RWPE1 (cell line): Measurements from ENCODE around the gene EFCAB11.
A peak's percentile ranks its signal among the peaks of the same experiment; 100 is the strongest.

ENCODE experiments used
- CTCF ChIA-PET: fragments of 350-600 bp; sonication (Branson Sonifier 250); formaldehyde crosslinking; extraction: SDS; loops from one replicate; lab custom pipeline; 2021; lab: Yijun Ruan, JAX
- POLR2A ChIA-PET: fragments of 400-600 bp; formaldehyde crosslinking; extraction: SDS; loops from one replicate; lab custom pipeline; 2020; ENCODE audit warnings: antibody characterized with exemption; ENCODE audit not compliant: low non-redundant PET; lab: Yijun Ruan, JAX
- DNase-seq: peaks from one replicate; pipeline ENCODE4 v3.0.0; 2012; ENCODE audit warnings: low spot score
- H3K27ac ChIP-seq: fragments of 450-650 bp; 2 replicates; pipeline ENCODE4 v1.5.1; 2017
- TF ChIP-seq, protein P1 (sequence below): fragments of 450-650 bp; conservative IDR thresholded peaks from 2 replicates; pipeline ENCODE4 v1.5.1; 2017; ENCODE audit warnings: low read depth, mild to moderate bottlenecking

Gene EFCAB11

DNA sequence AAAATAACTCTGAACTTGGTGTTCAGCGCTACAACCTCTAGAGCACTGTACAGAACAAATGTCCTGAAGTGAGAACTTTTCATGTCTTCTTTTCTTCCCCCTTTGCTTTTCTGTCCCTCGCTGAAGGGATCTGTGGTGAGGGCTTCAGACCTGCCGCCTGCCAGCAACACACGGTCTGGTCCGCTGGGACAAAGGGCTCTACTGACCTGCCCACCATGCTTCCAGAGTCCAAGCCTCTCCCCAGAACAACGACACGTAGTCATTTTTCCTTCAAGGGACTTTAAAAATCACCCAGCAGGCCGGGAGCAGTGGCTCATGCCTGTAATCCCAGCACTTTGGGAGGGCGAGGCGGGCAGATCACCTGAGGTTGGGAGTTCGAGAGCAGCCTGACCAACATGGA is 140.4 kb downstream of the EFCAB11 start:
- DNase-seq: no peak
- H3K27ac ChIP-seq: no peak overlapping the region
- ChIA-PET CTCF (no interaction called here), POLR2A (no interaction called here)
- TF ChIP-seq, protein P1, sequence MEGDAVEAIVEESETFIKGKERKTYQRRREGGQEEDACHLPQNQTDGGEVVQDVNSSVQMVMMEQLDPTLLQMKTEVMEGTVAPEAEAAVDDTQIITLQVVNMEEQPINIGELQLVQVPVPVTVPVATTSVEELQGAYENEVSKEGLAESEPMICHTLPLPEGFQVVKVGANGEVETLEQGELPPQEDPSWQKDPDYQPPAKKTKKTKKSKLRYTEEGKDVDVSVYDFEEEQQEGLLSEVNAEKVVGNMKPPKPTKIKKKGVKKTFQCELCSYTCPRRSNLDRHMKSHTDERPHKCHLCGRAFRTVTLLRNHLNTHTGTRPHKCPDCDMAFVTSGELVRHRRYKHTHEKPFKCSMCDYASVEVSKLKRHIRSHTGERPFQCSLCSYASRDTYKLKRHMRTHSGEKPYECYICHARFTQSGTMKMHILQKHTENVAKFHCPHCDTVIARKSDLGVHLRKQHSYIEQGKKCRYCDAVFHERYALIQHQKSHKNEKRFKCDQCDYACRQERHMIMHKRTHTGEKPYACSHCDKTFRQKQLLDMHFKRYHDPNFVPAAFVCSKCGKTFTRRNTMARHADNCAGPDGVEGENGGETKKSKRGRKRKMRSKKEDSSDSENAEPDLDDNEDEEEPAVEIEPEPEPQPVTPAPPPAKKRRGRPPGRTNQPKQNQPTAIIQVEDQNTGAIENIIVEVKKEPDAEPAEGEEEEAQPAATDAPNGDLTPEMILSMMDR: no peak

DNA sequence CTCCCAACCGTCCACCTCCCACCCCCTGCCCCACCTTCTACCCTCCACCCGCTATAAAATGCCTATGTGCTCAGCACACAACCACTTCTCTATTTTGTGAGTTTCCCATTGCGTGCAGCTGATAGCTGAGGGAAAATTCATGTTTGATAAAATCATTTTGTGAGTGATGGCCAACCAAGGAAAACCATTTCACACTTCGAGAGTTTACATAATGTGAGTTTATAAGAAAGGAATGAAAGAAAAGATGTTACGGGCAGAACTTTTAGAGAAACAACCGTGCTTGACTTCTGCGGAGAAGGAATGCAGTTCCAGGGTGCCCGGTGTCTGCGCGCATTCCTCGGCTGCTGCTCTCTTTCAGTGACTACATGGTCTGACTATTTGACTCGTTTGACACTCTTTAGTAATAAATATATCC is 140.9 kb downstream of the EFCAB11 start:
- POLR2A ChIA-PET: no interaction called here
- TF ChIP-seq, protein P1: no peak
- CTCF ChIA-PET: no interaction called here

DNA sequence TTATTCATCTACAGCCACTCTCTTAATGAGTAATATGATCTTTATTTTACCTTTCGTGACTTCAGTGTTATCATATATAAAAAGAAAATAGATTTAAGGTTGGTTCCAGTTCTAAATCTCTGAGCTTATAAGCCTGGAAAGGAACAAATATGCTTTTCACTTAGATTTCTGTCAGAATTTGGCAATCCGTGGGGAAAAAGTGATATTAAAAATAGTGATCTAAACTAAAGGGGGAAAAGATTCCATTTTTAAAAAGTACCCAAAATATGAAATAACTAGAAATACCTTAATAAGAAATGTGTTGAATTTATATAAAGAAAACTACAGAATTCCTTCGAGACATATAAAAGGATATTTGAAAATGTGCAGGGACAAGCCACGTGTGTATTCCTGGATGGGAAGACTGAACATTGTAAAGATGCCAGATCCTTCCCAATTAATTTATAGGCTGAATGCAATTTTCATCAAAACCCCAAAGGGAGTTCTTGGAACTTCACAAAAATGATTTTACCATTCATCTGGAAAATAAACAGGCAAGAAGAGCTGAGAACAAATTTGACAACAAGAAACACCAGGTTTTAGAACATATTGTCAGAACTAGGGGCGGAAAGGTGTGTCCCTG is 142.5 kb downstream of the EFCAB11 start:
- POLR2A ChIA-PET: no interaction called here
- no peak for DNase-seq
- CTCF ChIA-PET: no interaction called here

More for the DNA sequence above, 140.9 kb downstream of the EFCAB11 start:
- H3K27ac ChIP-seq: no peak overlapping the region
- DNase-seq: peak; percentile 7

DNA sequence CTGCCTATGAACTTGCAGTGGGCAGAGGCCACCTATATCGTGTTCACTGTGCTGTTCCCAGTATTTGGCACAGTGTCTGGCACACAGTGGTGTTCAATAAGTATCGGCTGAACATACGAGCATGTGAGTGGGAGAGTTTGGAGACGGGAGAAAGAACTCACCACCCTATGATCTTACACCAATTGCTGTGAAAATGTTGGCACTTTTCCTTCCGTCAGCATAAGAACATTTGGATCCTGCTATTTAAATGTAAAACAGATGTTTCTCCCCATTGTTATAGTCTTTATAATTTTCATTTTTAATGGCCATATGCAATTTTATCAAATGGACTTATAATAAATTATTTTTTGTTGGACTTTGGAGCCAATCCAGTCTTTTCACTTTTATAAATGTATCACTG is 144.4 kb downstream of the EFCAB11 start:
- H3K27ac ChIP-seq: no peak overlapping the region
- TF ChIP-seq, protein P1: no peak
- CTCF ChIA-PET: no interaction called here
- POLR2A ChIA-PET: no interaction called here
- no peak for DNase-seq

More for the DNA sequence above, 142.5 kb downstream of the EFCAB11 start:
- TF ChIP-seq, protein P1: no peak
- H3K27ac ChIP-seq: no peak overlapping the region

DNA sequence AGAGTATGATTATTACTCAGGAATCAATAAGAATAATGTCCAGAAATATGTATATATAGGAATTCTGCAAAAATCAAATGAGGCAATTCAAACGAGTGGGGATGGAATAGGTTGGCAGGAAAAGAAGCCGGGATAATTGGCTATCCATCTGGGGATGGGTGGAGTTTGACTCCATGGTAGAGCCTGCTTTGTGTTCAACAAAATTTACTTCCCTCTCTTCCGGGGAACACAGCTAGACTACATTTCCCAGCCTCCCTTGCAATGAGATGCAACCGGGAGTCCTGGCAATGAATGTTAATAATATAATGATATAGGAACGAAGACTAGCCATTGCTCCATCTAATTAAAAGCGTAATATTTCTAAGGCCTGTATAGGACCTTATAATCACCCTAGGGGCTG is 146.6 kb downstream of the EFCAB11 start:
- TF ChIP-seq, protein P1: no peak
- ChIA-PET POLR2A (no interaction called here), CTCF (no interaction called here)
- no peak overlapping the region for H3K27ac ChIP-seq
- DNase-seq: no peak

DNA sequence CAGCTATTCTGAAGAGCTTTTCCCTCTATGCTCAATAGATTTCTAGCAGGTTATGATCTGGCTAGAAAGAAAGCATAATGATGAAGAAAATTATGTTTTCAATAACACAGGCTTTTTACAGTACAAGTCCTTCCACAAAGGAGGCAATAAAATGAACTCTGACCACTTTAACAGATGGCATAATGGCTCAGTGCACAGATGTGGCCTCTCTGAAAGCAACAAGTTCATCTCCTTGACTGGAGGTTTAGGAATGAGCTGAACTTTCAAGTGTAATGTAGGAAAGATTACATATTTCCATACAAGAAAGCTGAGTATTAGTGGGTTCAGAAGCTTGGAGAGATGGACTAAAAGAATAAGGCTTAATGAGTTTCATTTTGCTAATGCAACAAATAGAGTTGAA is 147.4 kb downstream of the EFCAB11 start:
- H3K27ac ChIP-seq: no peak overlapping the region
- DNase-seq: no peak
- CTCF ChIA-PET: no interaction called here
- POLR2A ChIA-PET: no interaction called here
- TF ChIP-seq, protein P1: no peak

DNA sequence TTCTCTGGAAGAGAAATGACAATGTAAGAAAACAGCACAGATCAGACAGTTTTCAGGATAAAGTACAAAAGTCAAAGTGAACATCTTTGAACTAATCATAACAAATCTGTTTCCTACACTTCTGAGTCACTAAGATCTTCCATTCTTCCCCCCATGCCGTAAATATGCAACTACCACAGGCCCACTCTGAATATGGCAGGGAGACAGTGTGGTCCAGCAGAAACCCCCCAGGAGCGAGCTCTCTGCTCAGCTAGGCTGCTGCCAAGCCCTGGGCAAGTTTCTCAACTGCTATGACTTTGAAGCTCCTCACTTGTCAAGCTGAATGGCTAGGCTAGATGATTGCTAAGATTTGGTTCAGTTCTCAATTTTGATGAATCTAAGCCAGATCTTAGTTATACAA is 148.1 kb downstream of the EFCAB11 start:
- POLR2A ChIA-PET: no interaction called here
- no peak overlapping the region for H3K27ac ChIP-seq
- DNase-seq: no peak
- TF ChIP-seq, protein P1: no peak
- CTCF ChIA-PET: no interaction called here
